H1 (cell line): ENCODE data around the gene GRM7. TPM values are rescaled to one million over a fixed set of nuclear protein-coding genes. Genes with fewer than 3 reads are reported as not detected.

ENCODE experiments used
- ASH2L ChIP-seq: fragments of 200-600, 300-600 bp; sonication (generic); IDR thresholded peaks from one replicate; pipeline ENCODE4 v1.7.1; 2017; ENCODE audit warnings: low read length
- CHD1 ChIP-seq: IDR thresholded peaks from 2 replicates; pipeline ENCODE4 v1.6.1; 2012; ENCODE audit warnings: low read depth, low read length, improper control_type of control experiment
- E2F6 ChIP-seq: IDR thresholded peaks from 2 replicates; pipeline ENCODE4 v1.6.1; 2012; ENCODE audit warnings: inconsistent platforms
- EGR1 ChIP-seq: IDR thresholded peaks from 2 replicates; pipeline ENCODE4 v1.6.1; 2011; ENCODE audit warnings: low read depth, low read length, borderline replicate concordance
- EZH2 ChIP-seq: fragments of 200-600 bp; sonication (generic); IDR thresholded peaks from 2 replicates; pipeline ENCODE4 v1.7.1; 2012; ENCODE audit warnings: low read depth, mild to moderate bottlenecking, moderate library complexity, low read length, inconsistent platforms; ENCODE audit not compliant: severe bottlenecking
- HDAC2 ChIP-seq, 2 experiments: fragments of 300-600 bp in 1 of 2; sonication (generic) in 1 of 2; IDR thresholded peaks; 2 replicates each; pipeline ENCODE4 v1.6.1; 2011 to 2012; ENCODE audit warnings: low read depth in 2 of 2, low read length in 2 of 2, mild to moderate bottlenecking in 2 of 2, moderate library complexity in 2 of 2, borderline replicate concordance in 1 of 2, inconsistent platforms in 1 of 2
- KDM4A ChIP-seq: IDR thresholded peaks from one replicate; pipeline ENCODE4 v1.7.1; 2012; ENCODE audit warnings: low read depth, mild to moderate bottlenecking, moderate library complexity, low read length, inconsistent platforms; ENCODE audit not compliant: severe bottlenecking
- PHF8 ChIP-seq: fragments of 200-600 bp; sonication (generic); conservative IDR thresholded peaks from 2 replicates; pipeline ENCODE4 v1.7.1; 2012; ENCODE audit warnings: low read depth, mild to moderate bottlenecking, inconsistent platforms, low read length, moderate library complexity
- POLR2A ChIP-seq, 2 experiments: IDR thresholded peaks; 1 replicate in 1 of 2; 2 replicates in 1 of 2; pipeline ENCODE4 v1.6.1; 2011; ENCODE audit warnings: low read depth in 2 of 2, low read length in 2 of 2, mild to moderate bottlenecking in 2 of 2; ENCODE audit errors: control extremely low read depth in 1 of 2
- SAP30 ChIP-seq: fragments of 300-600 bp; sonication (generic); IDR thresholded peaks from 2 replicates; pipeline ENCODE4 v1.7.1; 2012; ENCODE audit warnings: low read length, moderate library complexity, mild to moderate bottlenecking, inconsistent platforms; ENCODE audit not compliant: insufficient read depth, insufficient replicate concordance
- SIRT6 ChIP-seq: IDR thresholded peaks from one replicate; pipeline ENCODE4 v1.7.1; 2012; ENCODE audit warnings: low read length, inconsistent platforms
- SP1 ChIP-seq: IDR thresholded peaks from 2 replicates; pipeline ENCODE4 v1.6.1; 2011; ENCODE audit warnings: low read depth, low read length
- SUZ12 ChIP-seq: fragments of 200-600 bp; sonication (generic); IDR thresholded peaks from 2 replicates; pipeline ENCODE4 v1.6.1; 2012; ENCODE audit warnings: mild to moderate bottlenecking, inconsistent platforms, low read length, moderate library complexity, mixed read lengths
- TBP ChIP-seq: IDR thresholded peaks from 2 replicates; pipeline ENCODE4 v1.6.1; 2011; ENCODE audit warnings: low read depth, low read length, improper control_type of control experiment
- polyA plus RNA-seq, 7 experiments: library from polyadenylated mRNA; depleted of rRNA in 3 of 7; stranded (reverse) in 5 of 7; unstranded in 2 of 7; fragments of >200 nt in 5 of 7; fragments of 200-250 nt in 2 of 7; gene quantifications; 1 replicate in 5 of 7; 2 replicates in 1 of 7; 4 replicates in 1 of 7; pipeline versions ENCODE4 v1.2.1 to v1.2.3, GENCODE V29; 2011 to 2013; ENCODE audit warnings: missing spikeins in 2 of 7, mixed read lengths in 2 of 7
- total RNA-seq: library from RNA; stranded (reverse); fragmentation: NEBNext Ultra II Directional; extraction: Animal tissue kit (Norgen Biotek cat#: 25700); gene quantifications from 2 replicates; pipeline ENCODE4 v1.2.1, GENCODE V29; 2021

The GRM7 gene
- total and polyA plus RNA-seq, 2 of the 8 experiments (the other 6 are each of a cell fraction or from before 2014, with no cell fraction given): 0.17 to 0.24 TPM

- 0 out of 2 replicates have a peak, but pooled peaks have one; percentile 37 for TF ChIP-seq E2F6
- no peak for TF ChIP-seq POLR2A (IDR thresholded peaks at IDR 0.05; ENCODE audit: control extremely low read depth in 1 of 2, low read depth in 2 of 2, low read length in 2 of 2)
- TF ChIP-seq SAP30: no peak
- 0 out of 2 replicates have a peak, but pooled peaks have one; percentile 10 for TF ChIP-seq PHF8
- no peak for TF ChIP-seq SUZ12
- peak; percentile 92 for TF ChIP-seq ASH2L
- peak; percentile 77; the same call in 1 of the 2 replicates for TF ChIP-seq EGR1
- TF ChIP-seq HDAC2 (IDR thresholded peaks at IDR 0.05; ENCODE audit: borderline replicate concordance in 1 of 2, low read depth in 2 of 2, low read length in 2 of 2): no peak
- no peak for TF ChIP-seq EZH2
- no peak for TF ChIP-seq SP1
- peak; percentile 52; the same call in 1 of the 2 replicates for TF ChIP-seq TBP
- TF ChIP-seq KDM4A: peak; percentile 89
- TF ChIP-seq SIRT6: no peak
- TF ChIP-seq CHD1: no peak
- TF ChIP-seq, all 59 proteins: peak for 10
Observed at GRCh38 chr3:6860954-6861624, at the start of gene GRM7 (continued).
